ENCODE data around the gene UNC93A.
"Not testable (repeated sequence)": the region's sequence is repeated elsewhere in the genome, so short reads cannot be mapped to it uniquely, and the experiment has no call there.

UNC93A gene

DNA sequence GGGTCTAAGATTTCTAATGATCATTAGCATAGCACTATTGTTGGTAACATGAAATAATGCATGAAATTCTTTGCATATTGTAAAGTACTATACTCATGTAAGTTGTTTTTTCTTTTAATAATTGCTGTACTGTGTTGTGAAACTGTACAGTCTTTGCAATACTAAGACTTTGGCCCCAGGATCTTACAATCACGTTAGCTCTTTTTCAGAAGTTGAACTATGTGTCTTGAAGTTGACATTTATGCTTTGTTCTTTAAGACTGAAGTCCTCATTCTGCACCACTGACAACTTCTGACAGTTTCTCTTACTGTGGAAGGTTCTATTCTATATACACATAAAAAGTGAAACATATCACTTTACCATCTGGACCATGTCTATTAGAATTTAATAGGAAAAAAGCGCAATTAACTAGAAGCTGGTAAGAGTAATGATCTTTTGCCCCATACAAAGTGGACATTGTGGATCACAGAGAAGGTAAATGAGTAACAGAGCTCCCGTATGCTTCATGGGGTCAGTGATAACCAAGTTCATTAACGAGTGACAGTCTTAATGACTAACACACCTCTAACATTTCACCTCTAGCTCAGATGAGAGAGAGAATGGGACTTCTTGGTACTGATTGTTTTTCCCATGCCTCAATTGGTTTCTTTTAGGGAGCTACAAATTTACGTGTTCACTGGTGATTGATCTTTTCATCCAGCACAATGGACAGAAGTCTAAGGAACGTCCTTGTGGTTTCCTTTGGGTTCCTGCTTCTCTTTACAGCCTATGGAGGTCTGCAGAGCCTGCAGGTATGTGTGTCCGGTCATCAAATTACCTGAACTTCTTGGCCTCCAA is at the start of gene UNC93A:
Gene UNC93A, plus strand, starts transcription at position 530 of the 837 bp plus-strand sequence. Its CDS starts 175 bp downstream, at position 705.
- H3K9me3 Mint-ChIP-seq: no peaks in the 10 kb centered on the region
- H3K27me3 Mint-ChIP-seq: peaks cover 11% of the 10 kb centered on the region
- DNase-seq: no peak
- H3K36me3 Mint-ChIP-seq (ENCODE audit: low read depth): no peaks in the 10 kb centered on the region
- H3K27ac Mint-ChIP-seq: no peak within 1 kb of the TSS
- H3K4me3 Mint-ChIP-seq: no peak within 1 kb of the TSS
- no peaks in the 10 kb centered on the region for H3K4me1 Mint-ChIP-seq (ENCODE audit: low read depth)

DNA sequence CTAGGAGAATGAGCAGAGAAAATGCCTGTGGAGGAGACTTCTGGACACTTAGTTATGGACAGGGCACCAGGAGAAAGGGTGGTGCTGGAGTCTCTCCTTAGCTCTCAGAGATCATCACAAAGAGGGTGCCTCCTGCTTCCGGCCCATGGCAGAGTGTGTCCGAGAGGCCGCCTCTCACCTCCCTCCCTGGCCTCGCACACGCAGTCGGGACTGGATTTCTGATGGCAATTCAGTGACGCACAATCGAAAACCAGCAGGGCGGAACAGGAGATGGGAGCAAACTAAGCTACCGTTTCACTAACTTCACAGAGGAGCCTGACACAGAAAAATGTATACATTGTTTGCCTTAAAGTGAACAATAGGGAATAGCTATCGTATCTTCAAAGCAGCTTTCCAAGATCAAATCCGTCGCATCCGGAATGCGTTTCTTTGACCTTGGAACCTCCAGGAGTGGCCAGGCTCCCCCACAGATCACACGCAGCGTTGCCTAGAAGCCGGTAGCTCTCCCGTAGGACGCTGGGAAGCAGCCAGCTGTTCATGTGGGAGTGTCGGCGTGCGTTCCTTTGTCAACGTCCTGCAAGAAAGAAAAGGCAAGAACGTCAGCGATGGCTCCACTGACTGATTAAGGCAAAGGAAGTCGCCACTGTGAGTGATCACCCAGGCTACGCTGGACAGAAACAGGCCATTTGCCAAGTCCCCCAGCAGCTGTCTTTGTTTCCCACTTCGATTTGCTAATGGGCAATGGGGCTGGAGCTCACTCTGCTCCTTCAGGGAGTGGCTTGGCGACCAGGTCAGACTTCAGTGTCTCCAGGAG is 49.6 kb upstream of the UNC93A start:
- not testable (repeated sequence) for H3K27me3 Mint-ChIP-seq; H3K4me1 Mint-ChIP-seq (ENCODE audit: low read depth); H3K27ac Mint-ChIP-seq

DNA sequence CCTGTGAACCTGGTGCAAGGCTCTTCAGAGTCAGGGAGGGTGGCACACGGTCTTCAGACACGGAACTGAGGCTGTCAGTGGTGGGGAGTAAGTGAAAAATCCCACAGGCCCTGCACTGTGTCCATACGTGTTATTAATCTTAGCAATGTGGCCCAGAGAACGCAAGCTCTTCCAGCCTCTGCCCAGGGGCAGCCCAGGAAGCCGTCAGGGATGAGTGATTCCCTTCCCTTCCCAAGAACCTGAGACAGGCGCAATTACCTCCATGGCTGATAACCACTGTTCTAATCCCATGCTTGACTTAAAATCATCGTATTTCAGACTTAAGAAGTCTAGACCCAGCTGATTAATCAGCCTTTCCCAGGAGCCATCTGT is 49.0 kb upstream of the UNC93A start:
- H3K4me1 Mint-ChIP-seq (ENCODE audit: low read depth); DNase-seq; H3K27me3 Mint-ChIP-seq; H3K27ac Mint-ChIP-seq; H3K9me3 Mint-ChIP-seq; H3K36me3 Mint-ChIP-seq (ENCODE audit: low read depth); H3K4me3 Mint-ChIP-seq: not testable (repeated sequence)

More for the DNA sequence above, 49.6 kb upstream of the UNC93A start:
- H3K9me3 Mint-ChIP-seq; DNase-seq; H3K36me3 Mint-ChIP-seq (ENCODE audit: low read depth); H3K4me3 Mint-ChIP-seq: not testable (repeated sequence)

DNA sequence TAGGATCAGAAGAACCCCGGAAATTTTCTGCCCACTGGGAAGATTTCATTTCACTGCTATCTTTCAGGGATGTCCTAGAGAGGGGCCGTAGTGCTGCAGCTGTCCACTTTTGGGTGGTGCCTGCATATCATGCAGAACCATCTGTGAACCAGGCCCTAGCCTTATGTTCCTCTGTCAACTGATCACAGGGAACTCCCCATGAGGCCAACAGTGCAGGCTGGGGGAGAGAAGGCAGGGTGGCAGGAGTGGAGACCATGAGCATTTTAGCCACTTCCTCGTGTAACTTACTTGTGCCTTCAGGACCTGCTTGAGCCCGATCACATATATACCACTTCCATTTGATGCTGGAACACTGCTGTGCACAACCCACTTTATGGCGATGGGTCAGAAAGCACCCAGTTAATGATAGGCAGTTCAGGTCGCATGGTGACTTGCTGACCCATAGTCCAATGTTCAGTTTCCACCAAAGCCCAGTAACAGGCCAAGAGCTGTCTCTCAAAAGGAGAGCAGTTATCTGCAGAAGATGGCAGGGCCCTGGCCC is 48.5 kb upstream of the UNC93A start:
- H3K36me3 Mint-ChIP-seq (ENCODE audit: low read depth); H3K27me3 Mint-ChIP-seq: not testable (repeated sequence)

DNA sequence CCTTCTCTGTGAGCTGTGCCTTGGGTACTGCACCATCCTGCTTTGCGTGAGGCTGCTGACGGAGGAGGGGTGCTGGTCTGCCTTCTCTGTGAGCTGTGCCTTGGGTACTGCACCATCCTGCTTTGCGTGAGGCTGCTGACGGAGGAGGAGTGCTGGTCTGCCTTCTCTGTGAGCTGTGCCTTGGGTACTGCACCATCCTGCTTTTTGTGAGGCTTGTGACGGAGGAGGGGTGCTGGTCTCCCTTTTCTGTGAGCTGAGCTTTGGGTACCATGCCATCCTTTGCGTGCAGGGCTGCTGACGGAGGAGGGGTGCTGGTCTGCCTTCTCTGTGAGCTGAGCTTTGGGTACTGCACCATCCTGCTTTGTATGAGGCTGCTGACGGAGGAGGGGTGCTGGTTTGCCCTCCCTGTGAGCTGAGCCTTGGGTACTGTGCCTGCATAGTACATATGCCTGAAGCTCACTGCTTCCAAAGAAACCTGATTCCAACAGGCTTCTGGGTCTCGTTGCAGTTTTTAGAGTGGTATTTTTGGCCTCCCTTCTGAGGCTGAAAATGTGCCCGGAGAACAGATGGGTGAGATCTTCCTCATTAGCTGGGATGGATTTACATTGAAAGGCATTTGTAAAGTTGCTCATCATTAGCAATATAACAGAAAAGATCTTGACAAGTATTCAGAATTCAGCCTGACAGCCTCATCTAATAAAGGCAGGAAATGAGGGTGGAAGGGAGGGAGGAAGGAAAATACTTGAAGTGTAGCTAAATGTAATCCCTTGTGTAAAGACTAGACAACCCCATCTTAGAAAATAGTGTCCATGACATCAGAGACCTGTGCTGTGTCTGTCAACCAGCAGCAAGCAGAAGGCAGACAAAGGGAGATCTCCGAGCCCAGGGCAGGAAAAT is 46.8 kb upstream of the UNC93A start:
- Mint-ChIP-seq H3K9me3 (no peaks in the 10 kb centered on the region), H3K27ac (no peak overlapping the region), H3K4me1 (ENCODE audit: low read depth) (no peaks in the 10 kb centered on the region), H3K36me3 (ENCODE audit: low read depth) (no peaks in the 10 kb centered on the region), H3K27me3 (peaks cover 7% of the 10 kb centered on the region), H3K4me3 (no peak overlapping the region)
- no peak for DNase-seq

More for the DNA sequence above, 48.5 kb upstream of the UNC93A start:
- H3K4me1 Mint-ChIP-seq (ENCODE audit: low read depth); H3K9me3 Mint-ChIP-seq; H3K27ac Mint-ChIP-seq; DNase-seq; H3K4me3 Mint-ChIP-seq: not testable (repeated sequence)

DNA sequence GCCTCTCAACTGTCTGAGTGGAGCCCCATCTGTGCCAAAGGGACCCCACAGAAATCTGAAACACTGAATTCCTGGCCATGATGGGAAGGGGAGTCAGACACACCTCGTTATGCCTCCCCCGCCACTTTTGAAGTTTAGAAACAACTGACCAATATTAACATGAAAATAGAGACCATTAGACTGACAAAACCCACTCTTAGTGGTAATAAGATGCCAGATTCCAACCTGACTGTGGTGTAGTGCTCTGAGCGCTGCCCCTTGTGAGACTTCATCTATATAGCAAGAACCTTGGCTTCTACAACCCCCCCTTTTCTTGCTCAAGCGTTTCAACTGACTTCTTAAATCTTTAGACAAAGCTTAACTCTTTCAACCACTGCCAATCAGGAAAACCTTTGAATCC is 46.1 kb upstream of the UNC93A start:
- H3K36me3 Mint-ChIP-seq (ENCODE audit: low read depth): no peaks in the 10 kb centered on the region
- H3K4me3 Mint-ChIP-seq: no peak overlapping the region
- H3K27me3 Mint-ChIP-seq: peaks cover 7% of the 10 kb centered on the region
- no peaks in the 10 kb centered on the region for H3K9me3 Mint-ChIP-seq
- H3K4me1 Mint-ChIP-seq (ENCODE audit: low read depth): no peaks in the 10 kb centered on the region
- DNase-seq: no peak
- no peak overlapping the region for H3K27ac Mint-ChIP-seq

DNA sequence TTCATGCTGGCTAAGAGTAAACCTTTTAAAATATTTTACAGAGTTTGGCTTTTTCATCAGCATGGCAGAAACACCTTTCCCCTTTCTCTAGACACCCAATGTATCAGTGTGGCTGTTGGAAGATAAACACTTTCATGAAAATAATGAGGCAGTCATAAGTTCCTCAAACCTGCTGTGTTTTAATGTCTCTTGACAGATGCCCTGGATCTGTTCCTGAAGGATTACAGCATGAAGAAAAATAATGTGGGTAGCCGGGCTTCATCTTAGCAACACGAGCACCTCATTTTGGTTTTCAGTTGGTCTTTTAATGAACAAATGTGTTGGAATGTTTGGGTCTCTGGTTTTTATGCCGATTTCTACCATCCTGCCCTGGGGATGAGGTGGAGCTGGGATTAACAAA is 45.5 kb upstream of the UNC93A start:
- no peaks in the 10 kb centered on the region for H3K9me3 Mint-ChIP-seq
- H3K4me1 Mint-ChIP-seq (ENCODE audit: low read depth): no peaks in the 10 kb centered on the region
- peaks cover 7% of the 10 kb centered on the region for H3K27me3 Mint-ChIP-seq
- H3K4me3 Mint-ChIP-seq: no peak overlapping the region
- H3K27ac Mint-ChIP-seq: no peak overlapping the region
- H3K36me3 Mint-ChIP-seq (ENCODE audit: low read depth): no peaks in the 10 kb centered on the region
- no peak for DNase-seq

DNA sequence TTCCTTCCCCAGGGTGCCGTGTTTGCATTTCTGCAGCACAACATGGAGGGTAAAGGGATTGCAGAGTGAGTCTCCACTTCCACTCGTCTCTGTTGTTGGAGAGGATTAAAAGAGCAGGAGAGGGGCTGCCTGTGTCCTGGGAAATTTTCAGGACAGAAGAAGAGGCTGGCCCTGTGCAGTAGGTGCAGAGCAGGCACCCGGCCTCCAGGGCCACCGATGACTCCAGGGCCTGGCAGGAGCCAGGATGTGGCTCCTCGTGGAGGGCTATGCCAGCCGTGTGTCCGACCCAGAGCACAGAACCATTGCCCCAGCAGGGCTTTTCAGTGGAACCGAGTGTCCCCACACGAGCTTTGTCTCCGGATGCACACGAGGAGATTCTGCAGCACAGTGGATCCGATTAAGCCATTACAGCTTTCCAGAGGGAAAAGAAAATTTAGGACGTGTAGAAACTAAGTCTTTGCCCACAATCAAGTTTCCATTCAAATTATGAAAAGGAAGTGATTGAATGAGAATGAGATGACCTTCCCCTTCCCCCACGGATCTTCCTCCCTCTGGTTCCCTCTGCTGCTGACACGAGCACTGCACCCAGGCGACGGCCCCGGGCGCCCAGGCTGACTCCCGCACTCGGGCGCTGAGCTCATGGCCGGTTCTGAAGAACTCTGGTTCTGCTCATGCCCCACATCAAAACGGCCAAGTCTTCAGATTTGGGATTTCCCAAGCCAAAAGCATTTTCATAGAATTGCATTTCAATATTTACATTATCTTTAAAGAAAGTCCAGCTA is 43.1 kb upstream of the UNC93A start:
- Mint-ChIP-seq H3K27ac (no peak overlapping the region), H3K27me3 (peaks cover 3% of the 10 kb centered on the region), H3K9me3 (no peaks in the 10 kb centered on the region), H3K36me3 (ENCODE audit: low read depth) (no peaks in the 10 kb centered on the region), H3K4me3 (no peak overlapping the region), H3K4me1 (ENCODE audit: low read depth) (no peaks in the 10 kb centered on the region)
- DNase-seq: no peak

DNA sequence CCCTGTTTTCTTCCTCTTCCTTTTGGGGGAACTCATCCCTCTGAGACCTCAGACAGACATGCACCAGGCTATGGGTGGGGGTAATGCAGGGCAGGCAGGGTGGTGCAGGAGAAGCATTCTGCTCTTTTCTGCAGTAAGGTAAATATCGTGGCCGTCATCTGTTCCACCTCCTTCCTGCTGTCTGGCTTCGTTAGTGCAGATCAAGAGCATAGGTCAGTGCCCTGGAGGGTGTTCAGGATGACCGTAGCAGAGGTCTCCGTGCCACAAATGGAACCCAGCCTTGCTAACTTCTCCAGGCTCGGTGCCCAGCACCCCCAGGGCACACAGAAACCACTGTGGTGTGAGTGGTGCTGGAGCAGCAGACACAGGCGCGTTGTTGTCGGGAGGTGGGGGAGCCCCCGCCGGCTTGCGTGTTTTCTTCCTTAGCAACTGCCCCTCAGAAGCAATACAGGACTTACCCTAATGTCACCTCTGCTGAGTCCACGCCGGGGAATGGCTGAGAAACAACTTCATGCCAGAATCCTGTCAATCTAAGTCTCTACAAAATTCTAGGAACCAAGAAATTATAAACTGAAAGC is 42.1 kb upstream of the UNC93A start:
- not testable (repeated sequence) for H3K36me3 Mint-ChIP-seq (ENCODE audit: low read depth); H3K4me3 Mint-ChIP-seq; H3K27ac Mint-ChIP-seq; H3K9me3 Mint-ChIP-seq; H3K27me3 Mint-ChIP-seq; DNase-seq; H3K4me1 Mint-ChIP-seq (ENCODE audit: low read depth)

DNA sequence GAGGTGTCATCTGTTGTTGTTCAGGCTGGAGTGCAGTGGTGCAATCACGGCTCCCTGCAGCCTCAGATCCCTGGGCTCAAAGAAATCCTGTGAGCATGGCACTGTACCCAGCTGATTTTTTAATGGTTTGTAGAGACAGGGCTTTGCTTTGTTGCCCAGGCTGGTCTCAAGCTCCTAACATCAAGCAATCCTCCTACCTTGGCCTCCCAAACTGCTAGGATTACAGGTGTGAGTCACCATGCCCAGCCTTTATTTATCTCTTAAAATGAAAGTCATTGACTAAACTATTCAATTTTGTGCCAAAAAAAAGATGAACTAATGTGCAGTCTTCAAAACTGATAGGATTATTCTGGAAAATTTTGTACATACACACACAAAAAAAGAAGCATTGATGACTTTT is 38.8 kb upstream of the UNC93A start:
- Mint-ChIP-seq H3K27me3 (peaks cover 22% of the 10 kb centered on the region), H3K4me3 (no peak overlapping the region), H3K9me3 (peaks cover 3% of the 10 kb centered on the region), H3K36me3 (ENCODE audit: low read depth) (no peaks in the 10 kb centered on the region), H3K4me1 (ENCODE audit: low read depth) (no peaks in the 10 kb centered on the region), H3K27ac (no peak overlapping the region)
- DNase-seq: no peak

DNA sequence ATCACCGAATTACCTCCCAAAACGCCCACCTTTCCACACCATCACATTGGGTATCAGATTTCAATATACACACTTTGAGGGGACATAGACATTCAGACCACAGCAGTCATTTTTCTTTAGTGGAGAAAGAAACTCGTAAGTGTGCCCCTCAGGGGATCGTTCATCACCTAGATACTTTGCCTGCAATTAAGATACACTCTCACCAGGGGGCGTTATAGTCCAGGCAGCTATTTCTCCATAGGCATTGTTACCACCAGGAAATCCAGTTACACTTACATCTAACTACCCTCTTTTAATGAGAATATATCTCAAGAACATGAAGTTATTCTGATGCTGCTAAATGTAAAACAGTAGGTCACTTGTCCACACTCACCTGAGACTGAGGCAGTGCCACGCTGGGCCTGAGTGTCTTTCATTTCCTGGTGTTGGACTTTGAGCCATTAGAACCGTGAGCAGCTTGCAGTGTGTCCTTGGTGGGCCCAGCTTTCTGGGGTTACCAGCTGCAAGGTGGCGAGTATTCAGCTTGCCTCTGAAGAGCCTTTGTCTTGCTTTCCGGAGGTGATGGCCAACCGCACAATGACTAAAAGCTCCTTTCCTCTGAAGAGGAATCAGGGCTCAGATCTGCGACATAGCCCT is 35.1 kb upstream of the UNC93A start:
- Mint-ChIP-seq H3K27ac (no peak overlapping the region), H3K9me3 (peaks cover 3% of the 10 kb centered on the region), H3K4me1 (ENCODE audit: low read depth) (no peaks in the 10 kb centered on the region), H3K36me3 (ENCODE audit: low read depth) (no peaks in the 10 kb centered on the region), H3K27me3 (peaks cover 38% of the 10 kb centered on the region), H3K4me3 (no peak overlapping the region)
- DNase-seq: no peak

DNA sequence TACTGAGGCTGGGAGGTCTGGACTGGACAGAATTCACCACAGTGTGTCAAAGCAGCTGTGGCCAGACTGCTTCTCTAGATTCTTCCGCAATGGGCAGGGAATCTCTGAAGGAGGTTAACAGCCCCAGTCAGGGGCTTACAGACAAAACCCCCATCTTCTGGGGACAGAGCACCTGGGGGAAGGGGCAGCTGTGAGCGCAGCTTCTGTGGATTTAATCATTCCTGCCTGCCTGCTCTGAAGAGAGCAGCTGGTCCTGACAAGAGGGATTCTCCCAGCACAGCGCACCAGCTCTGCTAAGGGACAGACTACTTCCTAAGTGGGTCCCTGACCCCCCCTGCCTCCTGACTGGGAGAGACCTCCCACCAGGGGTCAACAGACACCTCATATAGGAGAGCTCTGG is 32.5 kb upstream of the UNC93A start:
- no peak for DNase-seq
- Mint-ChIP-seq H3K4me3 (no peak overlapping the region), H3K9me3 (peaks cover 3% of the 10 kb centered on the region), H3K36me3 (ENCODE audit: low read depth) (no peaks in the 10 kb centered on the region), H3K4me1 (ENCODE audit: low read depth) (no peaks in the 10 kb centered on the region), H3K27me3 (peaks cover 58% of the 10 kb centered on the region), H3K27ac (no peak overlapping the region)
